Islet precursor cell (in vitro differentiated cells): ENCODE measurements around the gene RNF26.

ENCODE experiments used
- DNase-seq: peaks from one replicate; pipeline ENCODE4 v3.0.0-alpha.2; 2018

RNF26 gene

GRCh38 chr11:119356349-119357031 lies 22.2 kb downstream of the RNF26 start:
- DNase-seq, result peak; percentile 87

- DNase-seq, result no peak
Observed at GRCh38 chr11:119357074-119357473, 22.7 kb downstream of the RNF26 start.

GRCh38 chr11:119359365-119360214 lies 25.3 kb downstream of the RNF26 start:
- DNase-seq, result no peak

GRCh38 chr11:119361056-119361787 lies 26.9 kb downstream of the RNF26 start:
- peak; percentile 98 for DNase-seq

GRCh38 chr11:119361941-119362725 lies 27.8 kb downstream of the RNF26 start:
- peak; percentile 45 for DNase-seq

GRCh38 chr11:119362741-119363080 lies 28.4 kb downstream of the RNF26 start:
- DNase-seq, result no peak

GRCh38 chr11:119363081-119363850 lies 28.9 kb downstream of the RNF26 start:
- peak; percentile 44 for DNase-seq

GRCh38 chr11:119363851-119364590 lies 29.7 kb downstream of the RNF26 start:
- DNase-seq, result peak; percentile 67

- DNase-seq, result peak; percentile 44
Observed at GRCh38 chr11:119365071-119365591, 30.8 kb downstream of the RNF26 start.

- no peak for DNase-seq
Observed at GRCh38 chr11:119366690-119367620, 32.6 kb downstream of the RNF26 start.

GRCh38 chr11:119367661-119368120 lies 33.4 kb downstream of the RNF26 start:
- DNase-seq, result no peak

- DNase-seq, result no peak
Observed at GRCh38 chr11:119368121-119369034, 34.1 kb downstream of the RNF26 start.

GRCh38 chr11:119369132-119369925 lies 35.0 kb downstream of the RNF26 start:
- DNase-seq, result no peak

- DNase-seq, result no peak
Observed at GRCh38 chr11:119370486-119371046, 36.2 kb downstream of the RNF26 start.

- no peak for DNase-seq
Observed at GRCh38 chr11:119371067-119371601, 36.8 kb downstream of the RNF26 start.

- no peak for DNase-seq
Observed at GRCh38 chr11:119371778-119372182, 37.5 kb downstream of the RNF26 start.
